OCI-LY3 (cell line): Measurements from ENCODE around the gene ANKRD17.

ENCODE experiments used
- EZH2phosphoT487 ChIP-seq: fragments of 200-600 bp; shearing (Covaris generic); IDR thresholded peaks from 2 replicates; pipeline ENCODE4 v1.6.1; 2018; ENCODE audit warnings: antibody characterized with exemption, mixed run types, low read depth
- TF ChIP-seq, protein P1 (sequence below): fragments of 200-600, 300-600 bp; sonication (generic); IDR thresholded peaks from 2 replicates; pipeline ENCODE4 v1.5.1; 2014; ENCODE audit warnings: antibody characterized with exemption, low read length, low read depth

DNA sequence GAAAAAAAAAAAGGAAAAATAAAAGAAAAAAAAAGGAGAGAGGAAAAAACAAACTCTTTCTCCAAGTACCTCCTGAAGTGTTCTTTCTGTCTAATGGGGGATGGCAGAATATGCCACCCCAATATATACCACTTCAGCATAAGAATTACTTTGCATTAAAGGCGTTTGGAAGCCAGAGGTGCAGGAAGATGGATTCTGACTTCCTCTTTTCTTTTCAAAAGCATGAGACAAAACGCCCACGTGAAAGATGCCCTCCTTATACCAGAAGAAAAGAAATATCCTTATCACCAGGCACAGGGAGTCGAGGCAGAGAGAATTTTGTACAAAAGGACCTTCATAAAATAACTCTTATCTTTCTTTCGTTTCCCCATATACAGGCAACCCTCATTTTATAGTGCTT is 230.0 kb downstream of the ANKRD17 start:
- TF ChIP-seq, protein P1, sequence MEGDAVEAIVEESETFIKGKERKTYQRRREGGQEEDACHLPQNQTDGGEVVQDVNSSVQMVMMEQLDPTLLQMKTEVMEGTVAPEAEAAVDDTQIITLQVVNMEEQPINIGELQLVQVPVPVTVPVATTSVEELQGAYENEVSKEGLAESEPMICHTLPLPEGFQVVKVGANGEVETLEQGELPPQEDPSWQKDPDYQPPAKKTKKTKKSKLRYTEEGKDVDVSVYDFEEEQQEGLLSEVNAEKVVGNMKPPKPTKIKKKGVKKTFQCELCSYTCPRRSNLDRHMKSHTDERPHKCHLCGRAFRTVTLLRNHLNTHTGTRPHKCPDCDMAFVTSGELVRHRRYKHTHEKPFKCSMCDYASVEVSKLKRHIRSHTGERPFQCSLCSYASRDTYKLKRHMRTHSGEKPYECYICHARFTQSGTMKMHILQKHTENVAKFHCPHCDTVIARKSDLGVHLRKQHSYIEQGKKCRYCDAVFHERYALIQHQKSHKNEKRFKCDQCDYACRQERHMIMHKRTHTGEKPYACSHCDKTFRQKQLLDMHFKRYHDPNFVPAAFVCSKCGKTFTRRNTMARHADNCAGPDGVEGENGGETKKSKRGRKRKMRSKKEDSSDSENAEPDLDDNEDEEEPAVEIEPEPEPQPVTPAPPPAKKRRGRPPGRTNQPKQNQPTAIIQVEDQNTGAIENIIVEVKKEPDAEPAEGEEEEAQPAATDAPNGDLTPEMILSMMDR, result no peak
- TF ChIP-seq EZH2phosphoT487, result no peak
